ENCODE results near the gene ACTC1. TPM values are rescaled to one million over a fixed set of nuclear protein-coding genes. Genes with fewer than 3 reads are reported as not detected.

Gene ACTC1
- total and polyA plus RNA-seq, 2 experiments from 2014 or later: 26.2 to 35.9 TPM

DNA sequence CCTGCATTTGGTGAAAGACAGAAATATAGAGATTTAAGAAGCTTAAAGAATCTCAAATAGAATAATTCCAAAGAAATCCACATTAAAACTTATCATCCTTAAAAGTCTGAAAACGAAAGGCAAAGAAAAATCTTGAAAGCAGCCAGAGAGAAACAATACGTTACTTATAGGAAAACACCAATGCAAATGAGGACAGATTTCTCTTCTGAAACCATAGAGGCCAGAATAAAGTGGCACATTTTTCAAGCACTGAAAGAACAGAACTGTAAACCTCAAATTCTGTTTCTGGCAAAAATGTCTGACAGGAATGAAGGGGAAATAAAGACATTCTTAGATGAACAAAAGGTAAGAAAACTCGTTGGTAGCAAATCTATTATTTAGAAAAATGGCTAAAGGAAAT, 13.8 kb upstream of the ACTC1 start:
- Histone ChIP-seq H3K36me3 (ENCODE audit: insufficient read depth) (no peaks in the 10 kb centered on the region), H3F3A (replicated peaks; ENCODE audit: low read depth) (no peaks in the 10 kb centered on the region), H3K79me2 (replicated peaks; ENCODE audit: insufficient read depth) (no peaks in the 10 kb centered on the region), H3K27ac (ENCODE audit: low read depth) (no peak overlapping the region), H3K27me3 (ENCODE audit: insufficient read depth) (no peaks in the 10 kb centered on the region), H3K9me2 (ENCODE audit: insufficient read depth) (no peaks in the 10 kb centered on the region), H4K20me1 (replicated peaks; ENCODE audit: insufficient read depth) (no peaks in the 10 kb centered on the region), H3K4me3 (no peak overlapping the region), H3K4me2 (no peak overlapping the region), H2AFZ (peak overlapping the region; percentile 14; the same call in 1 of the 2 replicates), H3K4me1 (ENCODE audit: insufficient read depth) (no peaks in the 10 kb centered on the region)
- H3K4me1 Mint-ChIP-seq: no peaks in the 10 kb centered on the region
- H3K4me3 Mint-ChIP-seq: no peak overlapping the region
- peaks cover 3% of the 10 kb centered on the region for H3K27me3 Mint-ChIP-seq (ENCODE audit: insufficient read depth, low read depth, poor library complexity)
- no peak overlapping the region for H3K27ac Mint-ChIP-seq
- peaks cover 8% of the 10 kb centered on the region; the same call in 1 of the 3 replicates for H3K36me3 Mint-ChIP-seq (ENCODE audit: low read depth)
- DNase-seq (ENCODE audit: low spot score) (no peak), ATAC-seq (no peak)
- no peak for TF ChIP-seq EZH2 (IDR thresholded peaks at IDR 0.05; ENCODE audit: low read depth, unreplicated experiment)
- no peak for TF ChIP-seq REST (IDR thresholded peaks at IDR 0.05; ENCODE audit: unreplicated experiment)
- no peak for TF ChIP-seq CREB1 (CRISPR knock-in tag; IDR thresholded peaks at IDR 0.05; ENCODE audit: low read depth)
- TF ChIP-seq CTCF (conservative IDR thresholded peaks at IDR 0.05; ENCODE audit: low read depth in 2 of 2): no peak
- TF ChIP-seq STAT1 (IDR thresholded peaks at IDR 0.05; ENCODE audit: unreplicated experiment): no peak
- no peak for TF ChIP-seq ETS1 (IDR thresholded peaks at IDR 0.05)
- no peak for TF ChIP-seq JUNB (IDR thresholded peaks at IDR 0.05; ENCODE audit: unreplicated experiment)
- no peak for TF ChIP-seq ZNF331 (CRISPR knock-in tag; IDR thresholded peaks at IDR 0.05; ENCODE audit: low read depth)
- TF ChIP-seq NANOG (IDR thresholded peaks at IDR 0.05; ENCODE audit: borderline replicate concordance): no peak
- TF ChIP-seq ZNF114 (CRISPR knock-in tag; IDR thresholded peaks at IDR 0.05): no peak
- TF ChIP-seq, protein P1, sequence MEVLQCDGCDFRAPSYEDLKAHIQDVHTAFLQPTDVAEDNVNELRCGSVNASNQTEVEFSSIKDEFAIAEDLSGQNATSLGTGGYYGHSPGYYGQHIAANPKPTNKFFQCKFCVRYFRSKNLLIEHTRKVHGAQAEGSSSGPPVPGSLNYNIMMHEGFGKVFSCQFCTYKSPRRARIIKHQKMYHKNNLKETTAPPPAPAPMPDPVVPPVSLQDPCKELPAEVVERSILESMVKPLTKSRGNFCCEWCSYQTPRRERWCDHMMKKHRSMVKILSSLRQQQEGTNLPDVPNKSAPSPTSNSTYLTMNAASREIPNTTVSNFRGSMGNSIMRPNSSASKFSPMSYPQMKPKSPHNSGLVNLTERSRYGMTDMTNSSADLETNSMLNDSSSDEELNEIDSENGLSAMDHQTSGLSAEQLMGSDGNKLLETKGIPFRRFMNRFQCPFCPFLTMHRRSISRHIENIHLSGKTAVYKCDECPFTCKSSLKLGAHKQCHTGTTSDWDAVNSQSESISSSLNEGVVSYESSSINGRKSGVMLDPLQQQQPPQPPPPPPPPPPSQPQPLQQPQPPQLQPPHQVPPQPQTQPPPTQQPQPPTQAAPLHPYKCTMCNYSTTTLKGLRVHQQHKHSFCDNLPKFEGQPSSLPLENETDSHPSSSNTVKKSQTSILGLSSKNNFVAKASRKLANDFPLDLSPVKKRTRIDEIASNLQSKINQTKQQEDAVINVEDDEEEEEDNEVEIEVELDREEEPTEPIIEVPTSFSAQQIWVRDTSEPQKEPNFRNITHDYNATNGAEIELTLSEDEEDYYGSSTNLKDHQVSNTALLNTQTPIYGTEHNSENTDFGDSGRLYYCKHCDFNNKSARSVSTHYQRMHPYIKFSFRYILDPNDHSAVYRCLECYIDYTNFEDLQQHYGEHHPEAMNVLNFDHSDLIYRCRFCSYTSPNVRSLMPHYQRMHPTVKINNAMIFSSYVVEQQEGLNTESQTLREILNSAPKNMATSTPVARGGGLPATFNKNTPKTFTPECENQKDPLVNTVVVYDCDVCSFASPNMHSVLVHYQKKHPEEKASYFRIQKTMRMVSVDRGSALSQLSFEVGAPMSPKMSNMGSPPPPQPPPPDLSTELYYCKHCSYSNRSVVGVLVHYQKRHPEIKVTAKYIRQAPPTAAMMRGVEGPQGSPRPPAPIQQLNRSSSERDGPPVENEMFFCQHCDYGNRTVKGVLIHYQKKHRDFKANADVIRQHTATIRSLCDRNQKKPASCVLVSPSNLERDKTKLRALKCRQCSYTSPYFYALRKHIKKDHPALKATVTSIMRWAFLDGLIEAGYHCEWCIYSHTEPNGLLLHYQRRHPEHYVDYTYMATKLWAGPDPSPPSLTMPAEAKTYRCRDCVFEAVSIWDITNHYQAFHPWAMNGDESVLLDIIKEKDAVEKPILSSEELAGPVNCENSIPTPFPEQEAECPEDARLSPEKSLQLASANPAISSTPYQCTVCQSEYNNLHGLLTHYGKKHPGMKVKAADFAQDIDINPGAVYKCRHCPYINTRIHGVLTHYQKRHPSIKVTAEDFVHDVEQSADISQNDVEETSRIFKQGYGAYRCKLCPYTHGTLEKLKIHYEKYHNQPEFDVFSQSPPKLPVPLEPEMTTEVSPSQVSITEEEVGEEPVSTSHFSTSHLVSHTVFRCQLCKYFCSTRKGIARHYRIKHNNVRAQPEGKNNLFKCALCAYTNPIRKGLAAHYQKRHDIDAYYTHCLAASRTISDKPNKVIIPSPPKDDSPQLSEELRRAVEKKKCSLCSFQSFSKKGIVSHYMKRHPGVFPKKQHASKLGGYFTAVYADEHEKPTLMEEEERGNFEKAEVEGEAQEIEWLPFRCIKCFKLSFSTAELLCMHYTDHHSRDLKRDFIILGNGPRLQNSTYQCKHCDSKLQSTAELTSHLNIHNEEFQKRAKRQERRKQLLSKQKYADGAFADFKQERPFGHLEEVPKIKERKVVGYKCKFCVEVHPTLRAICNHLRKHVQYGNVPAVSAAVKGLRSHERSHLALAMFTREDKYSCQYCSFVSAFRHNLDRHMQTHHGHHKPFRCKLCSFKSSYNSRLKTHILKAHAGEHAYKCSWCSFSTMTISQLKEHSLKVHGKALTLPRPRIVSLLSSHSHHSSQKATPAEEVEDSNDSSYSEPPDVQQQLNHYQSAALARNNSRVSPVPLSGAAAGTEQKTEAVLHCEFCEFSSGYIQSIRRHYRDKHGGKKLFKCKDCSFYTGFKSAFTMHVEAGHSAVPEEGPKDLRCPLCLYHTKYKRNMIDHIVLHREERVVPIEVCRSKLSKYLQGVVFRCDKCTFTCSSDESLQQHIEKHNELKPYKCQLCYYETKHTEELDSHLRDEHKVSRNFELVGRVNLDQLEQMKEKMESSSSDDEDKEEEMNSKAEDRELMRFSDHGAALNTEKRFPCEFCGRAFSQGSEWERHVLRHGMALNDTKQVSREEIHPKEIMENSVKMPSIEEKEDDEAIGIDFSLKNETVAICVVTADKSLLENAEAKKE (CRISPR knock-in tag; IDR thresholded peaks at IDR 0.05): no peak
- H3K9me3 Mint-ChIP-seq: peaks cover 10% of the 10 kb centered on the region
